ENCODE results near the gene KRTAP10-1. TPM values are rescaled to one million over a fixed set of nuclear protein-coding genes. Genes with fewer than 3 reads are reported as not detected.

KRTAP10-1 gene
- total and polyA plus RNA-seq, 4 donors = not detected

DNA sequence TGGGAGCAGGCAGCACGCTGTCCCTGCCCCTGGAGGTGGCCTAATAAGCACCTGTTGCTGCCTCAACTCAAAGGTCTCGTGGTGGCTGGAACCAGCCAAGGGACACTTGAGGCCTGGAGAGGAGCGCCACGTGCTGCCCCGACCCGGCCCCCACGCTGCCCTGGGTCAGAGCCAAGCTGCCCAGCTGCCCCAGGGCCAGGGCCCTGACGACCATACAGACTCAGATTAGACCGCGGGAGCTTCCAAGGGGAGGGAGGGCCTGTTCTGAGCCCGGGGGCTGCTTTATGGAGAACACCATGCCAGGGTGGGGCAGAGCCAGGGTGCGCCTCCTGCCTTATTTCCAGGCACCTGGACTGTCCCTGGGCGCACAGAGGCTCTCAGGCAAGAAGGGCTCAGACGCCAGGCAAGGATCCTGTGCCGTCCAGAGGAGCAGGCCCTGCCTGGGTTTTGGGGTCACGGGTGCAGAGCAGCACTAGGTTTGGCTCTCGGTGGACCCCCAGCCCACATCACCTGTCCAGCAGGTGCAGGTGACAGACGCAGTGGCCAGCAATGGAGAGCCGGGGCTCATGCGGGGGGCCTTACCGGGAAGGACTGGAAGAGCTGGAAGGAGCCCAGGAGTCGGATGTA is 18.6 kb downstream of the KRTAP10-1 start:
- H3K4me1 ChIP-seq (ENCODE audit: control insufficient read depth in 4 of 4, insufficient read depth in 4 of 4, low read length in 3 of 4) = peaks cover 0 to 7% (median 3%) of the 10 kb centered on the region in 4 donors
- no peak overlapping the region for H3K9ac ChIP-seq (ENCODE audit: low read depth in 1 of 2, low read length in 2 of 2)
- H3K36me3 ChIP-seq (ENCODE audit: control insufficient read depth in 4 of 4, insufficient read depth in 3 of 4, low read depth in 1 of 4, low read length in 3 of 4) = no peaks in the 10 kb centered on the region
- H3K27ac ChIP-seq (ENCODE audit: low read depth in 1 of 2, low read length in 2 of 2) = no peak overlapping the region
- no peak overlapping the region for H3K4me3 ChIP-seq (ENCODE audit: low read depth in 1 of 3, low read length in 3 of 3)
- no peaks in the 10 kb centered on the region for H3K9me3 ChIP-seq (ENCODE audit: control insufficient read depth in 4 of 4, low read length in 3 of 4)
- no peak for DNase-seq (ENCODE audit: low spot score)
- WGBS = 89% methylated on average over 22 of the region's 22 CpGs
- no peaks in the 10 kb centered on the region for H3K27me3 ChIP-seq (ENCODE audit: control insufficient read depth in 4 of 4, insufficient read depth in 4 of 4, low read length in 3 of 4)
- TF ChIP-seq, protein P1, sequence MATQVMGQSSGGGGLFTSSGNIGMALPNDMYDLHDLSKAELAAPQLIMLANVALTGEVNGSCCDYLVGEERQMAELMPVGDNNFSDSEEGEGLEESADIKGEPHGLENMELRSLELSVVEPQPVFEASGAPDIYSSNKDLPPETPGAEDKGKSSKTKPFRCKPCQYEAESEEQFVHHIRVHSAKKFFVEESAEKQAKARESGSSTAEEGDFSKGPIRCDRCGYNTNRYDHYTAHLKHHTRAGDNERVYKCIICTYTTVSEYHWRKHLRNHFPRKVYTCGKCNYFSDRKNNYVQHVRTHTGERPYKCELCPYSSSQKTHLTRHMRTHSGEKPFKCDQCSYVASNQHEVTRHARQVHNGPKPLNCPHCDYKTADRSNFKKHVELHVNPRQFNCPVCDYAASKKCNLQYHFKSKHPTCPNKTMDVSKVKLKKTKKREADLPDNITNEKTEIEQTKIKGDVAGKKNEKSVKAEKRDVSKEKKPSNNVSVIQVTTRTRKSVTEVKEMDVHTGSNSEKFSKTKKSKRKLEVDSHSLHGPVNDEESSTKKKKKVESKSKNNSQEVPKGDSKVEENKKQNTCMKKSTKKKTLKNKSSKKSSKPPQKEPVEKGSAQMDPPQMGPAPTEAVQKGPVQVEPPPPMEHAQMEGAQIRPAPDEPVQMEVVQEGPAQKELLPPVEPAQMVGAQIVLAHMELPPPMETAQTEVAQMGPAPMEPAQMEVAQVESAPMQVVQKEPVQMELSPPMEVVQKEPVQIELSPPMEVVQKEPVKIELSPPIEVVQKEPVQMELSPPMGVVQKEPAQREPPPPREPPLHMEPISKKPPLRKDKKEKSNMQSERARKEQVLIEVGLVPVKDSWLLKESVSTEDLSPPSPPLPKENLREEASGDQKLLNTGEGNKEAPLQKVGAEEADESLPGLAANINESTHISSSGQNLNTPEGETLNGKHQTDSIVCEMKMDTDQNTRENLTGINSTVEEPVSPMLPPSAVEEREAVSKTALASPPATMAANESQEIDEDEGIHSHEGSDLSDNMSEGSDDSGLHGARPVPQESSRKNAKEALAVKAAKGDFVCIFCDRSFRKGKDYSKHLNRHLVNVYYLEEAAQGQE (IDR thresholded peaks at IDR 0.05) = no peak
- TF ChIP-seq RAD21 (IDR thresholded peaks at IDR 0.05) (no peak), SP1 (IDR thresholded peaks at IDR 0.05) (no peak), FOXA2 (IDR thresholded peaks at IDR 0.05) (no peak), GABPA (IDR thresholded peaks at IDR 0.05 in 1 of 2, conservative IDR thresholded peaks at IDR 0.05 in 1 of 2) (no peak)
- TF ChIP-seq, protein P2, sequence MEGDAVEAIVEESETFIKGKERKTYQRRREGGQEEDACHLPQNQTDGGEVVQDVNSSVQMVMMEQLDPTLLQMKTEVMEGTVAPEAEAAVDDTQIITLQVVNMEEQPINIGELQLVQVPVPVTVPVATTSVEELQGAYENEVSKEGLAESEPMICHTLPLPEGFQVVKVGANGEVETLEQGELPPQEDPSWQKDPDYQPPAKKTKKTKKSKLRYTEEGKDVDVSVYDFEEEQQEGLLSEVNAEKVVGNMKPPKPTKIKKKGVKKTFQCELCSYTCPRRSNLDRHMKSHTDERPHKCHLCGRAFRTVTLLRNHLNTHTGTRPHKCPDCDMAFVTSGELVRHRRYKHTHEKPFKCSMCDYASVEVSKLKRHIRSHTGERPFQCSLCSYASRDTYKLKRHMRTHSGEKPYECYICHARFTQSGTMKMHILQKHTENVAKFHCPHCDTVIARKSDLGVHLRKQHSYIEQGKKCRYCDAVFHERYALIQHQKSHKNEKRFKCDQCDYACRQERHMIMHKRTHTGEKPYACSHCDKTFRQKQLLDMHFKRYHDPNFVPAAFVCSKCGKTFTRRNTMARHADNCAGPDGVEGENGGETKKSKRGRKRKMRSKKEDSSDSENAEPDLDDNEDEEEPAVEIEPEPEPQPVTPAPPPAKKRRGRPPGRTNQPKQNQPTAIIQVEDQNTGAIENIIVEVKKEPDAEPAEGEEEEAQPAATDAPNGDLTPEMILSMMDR (IDR thresholded peaks at IDR 0.05; ENCODE audit: low read depth, low read length, missing input control) = no peak
- TF ChIP-seq, protein P3, sequence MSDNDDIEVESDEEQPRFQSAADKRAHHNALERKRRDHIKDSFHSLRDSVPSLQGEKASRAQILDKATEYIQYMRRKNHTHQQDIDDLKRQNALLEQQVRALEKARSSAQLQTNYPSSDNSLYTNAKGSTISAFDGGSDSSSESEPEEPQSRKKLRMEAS (IDR thresholded peaks at IDR 0.05) = no peak

DNA sequence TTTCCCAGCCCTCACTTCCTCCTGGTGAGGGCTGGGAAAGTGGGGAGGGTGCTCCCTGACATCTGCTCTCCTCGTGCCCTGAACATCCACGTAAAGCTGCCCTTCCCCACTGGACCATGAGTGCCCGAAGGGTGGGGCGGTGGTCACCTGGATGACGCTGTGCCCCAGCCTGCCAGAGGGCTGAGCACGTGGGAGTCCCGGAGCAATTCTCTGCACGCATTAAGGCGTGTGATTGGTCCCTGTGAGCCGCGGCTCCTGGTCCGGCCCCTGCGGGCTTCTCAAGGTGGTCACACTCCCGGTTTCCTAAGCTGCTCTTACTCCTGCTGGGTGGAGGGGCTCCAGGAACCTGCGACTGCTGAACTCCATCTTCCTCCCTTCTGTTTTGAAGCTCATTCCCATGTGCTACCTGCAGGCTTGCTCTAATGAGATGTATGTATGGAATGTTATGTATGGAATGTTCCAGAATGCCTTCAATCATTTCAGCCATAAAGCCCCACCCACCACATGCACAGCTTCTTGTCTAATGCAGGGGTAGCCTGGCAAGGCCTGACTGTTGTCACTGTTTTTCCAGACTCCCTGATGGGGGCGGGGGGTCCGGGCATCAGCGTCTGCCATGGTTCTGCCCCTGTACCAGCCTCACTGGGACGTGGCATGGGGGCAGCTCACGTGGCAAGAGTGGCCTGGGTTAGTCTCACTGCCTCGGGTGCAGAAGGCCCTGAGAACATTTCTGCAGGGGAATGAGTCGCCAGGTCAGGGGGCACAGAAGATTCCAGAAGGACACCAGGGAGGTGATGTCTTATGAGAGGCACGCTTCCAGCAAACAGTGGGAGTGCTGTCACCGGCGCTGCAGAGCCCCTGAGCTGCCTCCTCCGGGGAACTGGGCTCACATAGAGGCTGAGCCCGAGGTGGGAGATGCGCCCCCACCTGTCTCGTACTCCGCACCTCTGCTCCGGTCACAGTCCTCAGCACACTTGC is 19.4 kb downstream of the KRTAP10-1 start:
- no peak overlapping the region for H3K27ac ChIP-seq (ENCODE audit: low read depth in 1 of 2, low read length in 2 of 2)
- no peak overlapping the region for H3K4me3 ChIP-seq (ENCODE audit: low read depth in 1 of 3, low read length in 3 of 3)
- H3K36me3 ChIP-seq (ENCODE audit: control insufficient read depth in 4 of 4, insufficient read depth in 3 of 4, low read depth in 1 of 4, low read length in 3 of 4) = no peaks in the 10 kb centered on the region
- no peak for DNase-seq (ENCODE audit: low spot score)
- H3K4me1 ChIP-seq (ENCODE audit: control insufficient read depth in 4 of 4, insufficient read depth in 4 of 4, low read length in 3 of 4) = peaks cover 0 to 11% (median 3%) of the 10 kb centered on the region in 4 donors
- H3K9ac ChIP-seq (ENCODE audit: low read depth in 1 of 2, low read length in 2 of 2) = no peak overlapping the region
- WGBS = 87% methylated on average over 31 of the region's 31 CpGs
- H3K9me3 ChIP-seq (ENCODE audit: control insufficient read depth in 4 of 4, low read length in 3 of 4) = no peaks in the 10 kb centered on the region
- H3K27me3 ChIP-seq (ENCODE audit: control insufficient read depth in 4 of 4, insufficient read depth in 4 of 4, low read length in 3 of 4) = no peaks in the 10 kb centered on the region
- TF ChIP-seq, protein P4, sequence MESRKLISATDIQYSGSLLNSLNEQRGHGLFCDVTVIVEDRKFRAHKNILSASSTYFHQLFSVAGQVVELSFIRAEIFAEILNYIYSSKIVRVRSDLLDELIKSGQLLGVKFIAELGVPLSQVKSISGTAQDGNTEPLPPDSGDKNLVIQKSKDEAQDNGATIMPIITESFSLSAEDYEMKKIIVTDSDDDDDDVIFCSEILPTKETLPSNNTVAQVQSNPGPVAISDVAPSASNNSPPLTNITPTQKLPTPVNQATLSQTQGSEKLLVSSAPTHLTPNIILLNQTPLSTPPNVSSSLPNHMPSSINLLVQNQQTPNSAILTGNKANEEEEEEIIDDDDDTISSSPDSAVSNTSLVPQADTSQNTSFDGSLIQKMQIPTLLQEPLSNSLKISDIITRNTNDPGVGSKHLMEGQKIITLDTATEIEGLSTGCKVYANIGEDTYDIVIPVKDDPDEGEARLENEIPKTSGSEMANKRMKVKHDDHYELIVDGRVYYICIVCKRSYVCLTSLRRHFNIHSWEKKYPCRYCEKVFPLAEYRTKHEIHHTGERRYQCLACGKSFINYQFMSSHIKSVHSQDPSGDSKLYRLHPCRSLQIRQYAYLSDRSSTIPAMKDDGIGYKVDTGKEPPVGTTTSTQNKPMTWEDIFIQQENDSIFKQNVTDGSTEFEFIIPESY (IDR thresholded peaks at IDR 0.05) = no peak
- TF ChIP-seq, protein P5, sequence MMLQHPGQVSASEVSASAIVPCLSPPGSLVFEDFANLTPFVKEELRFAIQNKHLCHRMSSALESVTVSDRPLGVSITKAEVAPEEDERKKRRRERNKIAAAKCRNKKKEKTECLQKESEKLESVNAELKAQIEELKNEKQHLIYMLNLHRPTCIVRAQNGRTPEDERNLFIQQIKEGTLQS (IDR thresholded peaks at IDR 0.05) = no peak
- TF ChIP-seq RXRA (IDR thresholded peaks at IDR 0.05) (no peak), EGR1 (IDR thresholded peaks at IDR 0.05; ENCODE audit: low read depth in 2 of 2) (no peak), HNF4A (conservative IDR thresholded peaks at IDR 0.05) (no peak), YY1 (IDR thresholded peaks at IDR 0.05) (no peak), SP1 (IDR thresholded peaks at IDR 0.05) (no peak), NR2F2 (IDR thresholded peaks at IDR 0.05) (no peak), FOXA2 (IDR thresholded peaks at IDR 0.05) (no peak), GABPA (IDR thresholded peaks at IDR 0.05 in 1 of 2, conservative IDR thresholded peaks at IDR 0.05 in 1 of 2) (no peak)
- TF ChIP-seq, protein P2 (IDR thresholded peaks at IDR 0.05; ENCODE audit: low read depth, low read length, missing input control) = no peak
- TF ChIP-seq, protein P1 (IDR thresholded peaks at IDR 0.05) = no peak

Measured in liver (tissue), 9 donors.